SU-DHL-6 (cell line): ENCODE data around the gene HM13.

Source experiments
- CTCF ChIP-seq: fragments of 200-600 bp; sonication (generic); IDR thresholded peaks from one replicate; pipeline ENCODE4 v1.5.1; 2017; ENCODE audit warnings: antibody characterized with exemption, mild to moderate bottlenecking, low read length, moderate library complexity; ENCODE audit not compliant: insufficient read depth, poor library complexity, severe bottlenecking
- EZH2phosphoT487 ChIP-seq: fragments of 200-600 bp; sonication (generic), shearing (Covaris generic); conservative IDR thresholded peaks from 2 replicates; pipeline ENCODE4 v1.6.1; 2018; ENCODE audit warnings: mild to moderate bottlenecking, antibody characterized with exemption, low read length, moderate library complexity, mixed read lengths

GRCh38 chr20:31485450-31486339 is 28.5 kb upstream of the HM13 start:
- TF ChIP-seq CTCF (no peak), EZH2phosphoT487 (no peak)
